ENCODE data around the gene DGKI.

The DGKI gene

DNA sequence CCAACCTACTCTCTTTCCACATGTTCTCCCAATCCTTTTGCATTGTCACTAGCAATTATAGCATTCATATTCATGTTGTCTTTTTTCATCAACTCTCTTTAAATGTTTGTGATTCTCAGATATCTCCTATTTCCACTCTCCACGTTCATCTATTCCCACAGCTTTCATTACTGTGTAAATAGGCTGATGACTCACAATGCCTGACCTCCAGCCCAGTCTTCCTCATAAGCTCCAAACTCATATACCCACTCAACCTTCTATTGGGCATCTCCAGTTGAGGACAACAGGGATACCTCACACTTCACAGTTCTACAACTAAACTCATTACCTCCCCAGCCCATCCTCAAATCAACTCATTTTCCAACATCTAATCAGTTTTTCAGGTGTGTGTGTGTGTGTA is 194.1 kb downstream of the DGKI start:
- DNase-seq (ENCODE audit: low spot score): no peak

GRCh38 chr7:137647905-137648565 is 198.7 kb downstream of the DGKI start:
- DNase-seq (ENCODE audit: low spot score): no peak

GRCh38 chr7:137642472-137642871 is 204.3 kb downstream of the DGKI start:
- no peak for DNase-seq (ENCODE audit: low spot score)

DNA sequence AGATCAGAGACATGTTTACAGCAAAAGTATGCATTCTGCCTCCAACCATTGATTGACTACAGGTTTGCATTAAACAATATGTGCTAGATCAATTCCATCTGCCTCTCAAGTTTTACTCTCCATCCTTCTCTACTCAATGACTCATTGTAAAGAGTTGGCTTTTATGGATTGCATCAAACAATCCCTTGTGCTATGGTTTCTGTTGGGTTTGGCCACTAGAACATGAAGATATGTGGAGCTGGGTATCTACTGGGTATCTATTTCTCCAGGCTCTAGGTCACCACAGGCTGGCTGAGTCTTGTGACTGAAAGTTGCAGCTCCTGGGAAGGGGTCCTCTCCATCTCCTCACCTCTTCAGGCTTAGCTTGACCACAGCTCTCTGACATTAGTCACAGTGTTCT is 204.7 kb downstream of the DGKI start:
- DNase-seq (ENCODE audit: low spot score): no peak

GRCh38 chr7:137636376-137636775 is 210.4 kb downstream of the DGKI start:
- no peak for DNase-seq (ENCODE audit: low spot score)

GRCh38 chr7:137635874-137636273 is 210.9 kb downstream of the DGKI start:
- DNase-seq (ENCODE audit: low spot score): no peak

DNA sequence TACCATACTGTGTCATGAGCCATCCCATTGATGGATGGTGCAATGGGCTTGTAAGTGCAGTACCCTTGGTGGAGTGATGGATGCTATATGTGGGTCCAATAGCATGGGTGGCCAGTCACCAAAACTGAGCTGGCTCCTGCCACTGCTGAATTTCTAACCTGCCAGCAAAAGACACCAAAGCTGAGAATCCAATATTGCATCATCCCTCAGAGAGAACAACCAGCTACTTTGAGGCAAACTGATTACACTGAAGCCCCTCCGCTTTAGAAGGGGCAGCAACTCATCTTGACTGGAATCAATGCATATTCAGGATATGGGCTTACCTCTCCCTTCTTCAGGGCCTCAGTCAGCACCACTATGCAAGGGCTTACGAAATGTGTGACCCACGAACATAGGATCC is 211.6 kb downstream of the DGKI start:
- DNase-seq (ENCODE audit: low spot score): no peak

GRCh38 chr7:137634356-137634755 is 212.4 kb downstream of the DGKI start:
- DNase-seq (ENCODE audit: low spot score): no peak

DNA sequence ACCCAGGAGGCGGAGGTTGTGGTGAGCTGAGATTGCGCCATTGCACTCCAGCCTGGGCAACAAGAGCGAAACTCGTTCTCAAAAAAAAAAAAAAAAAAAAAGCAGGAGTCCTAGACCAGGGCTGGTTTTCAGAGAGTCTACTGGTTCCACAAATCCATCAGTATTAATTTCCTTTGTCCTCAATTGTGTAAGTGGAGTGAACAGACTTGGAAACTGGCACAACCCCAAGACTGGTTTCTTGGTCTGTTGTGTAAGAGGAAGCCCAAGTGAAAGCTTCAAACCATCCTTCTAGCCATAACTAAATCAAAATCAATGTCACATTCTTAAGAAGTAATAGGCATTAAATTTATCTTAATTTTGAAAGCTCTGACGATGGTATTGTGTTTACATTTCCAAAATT is 213.6 kb downstream of the DGKI start:
- no peak for DNase-seq (ENCODE audit: low spot score)

DNA sequence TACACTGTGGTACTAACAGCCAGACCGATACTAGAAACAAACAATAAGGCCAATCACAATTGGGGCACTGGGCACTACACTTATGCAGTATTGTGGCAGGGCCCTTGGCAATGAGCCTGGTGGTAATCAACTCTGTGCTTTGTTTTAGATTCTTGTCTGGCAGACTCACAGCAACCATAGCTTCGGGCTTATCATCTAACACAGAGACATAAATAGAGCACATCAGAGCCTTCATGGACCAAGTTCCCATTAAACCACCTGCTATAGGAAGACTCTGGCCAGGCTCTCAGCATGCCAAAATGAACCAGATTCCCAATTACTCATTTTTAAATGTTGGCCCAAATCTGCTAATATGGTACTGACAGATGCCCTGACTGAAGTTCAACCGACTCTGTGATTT is 218.6 kb downstream of the DGKI start:
- no peak for DNase-seq (ENCODE audit: low spot score)

- DNase-seq (ENCODE audit: low spot score): peak; percentile 17
Observed at GRCh38 chr7:137626469-137627067, 220.2 kb downstream of the DGKI start.

DNA sequence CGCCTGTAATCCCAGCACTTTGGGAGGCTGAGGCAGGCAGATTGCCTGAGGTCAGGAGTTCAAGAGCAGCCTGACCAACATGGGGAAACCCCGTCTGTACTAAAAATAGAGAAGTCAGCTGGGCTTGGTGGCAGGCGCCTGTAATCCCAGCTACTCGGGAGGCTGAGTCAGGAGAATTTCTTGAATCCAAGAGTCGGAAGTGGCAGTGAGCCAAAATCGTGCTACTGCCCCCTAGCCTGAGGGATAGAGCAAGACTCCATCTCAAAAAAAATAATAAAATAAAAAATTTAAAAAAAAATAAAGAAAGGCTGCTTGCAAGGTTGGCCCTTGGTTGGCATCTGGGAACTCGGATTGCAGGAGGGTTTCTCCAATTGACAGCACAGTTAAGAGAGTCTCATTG is 221.6 kb downstream of the DGKI start:
- DNase-seq (ENCODE audit: low spot score): no peak

DNA sequence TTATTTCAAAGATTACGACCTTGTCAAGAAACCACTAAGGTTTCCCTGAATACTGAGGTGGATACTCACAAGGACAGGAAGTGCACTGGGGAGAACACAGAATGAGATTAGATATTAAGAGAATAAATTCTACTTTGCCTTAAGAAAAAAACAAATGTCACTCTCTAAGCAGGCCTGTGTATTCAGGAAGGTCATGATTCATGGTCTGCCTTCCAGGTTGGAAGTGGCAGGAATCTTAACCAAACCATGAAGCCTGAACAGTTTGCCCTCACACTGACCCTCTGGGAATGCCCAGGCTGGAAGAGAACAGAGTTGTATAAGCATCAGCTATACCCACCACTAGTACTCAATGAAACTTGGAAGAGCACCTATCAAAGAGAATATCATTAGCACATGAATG is 227.6 kb downstream of the DGKI start:
- no peak for DNase-seq (ENCODE audit: low spot score)

- DNase-seq (ENCODE audit: low spot score): no peak
Observed at GRCh38 chr7:137618748-137619147, 228.0 kb downstream of the DGKI start.

GRCh38 chr7:137613006-137613525 is 233.7 kb downstream of the DGKI start:
- no peak for DNase-seq (ENCODE audit: low spot score)

DNA sequence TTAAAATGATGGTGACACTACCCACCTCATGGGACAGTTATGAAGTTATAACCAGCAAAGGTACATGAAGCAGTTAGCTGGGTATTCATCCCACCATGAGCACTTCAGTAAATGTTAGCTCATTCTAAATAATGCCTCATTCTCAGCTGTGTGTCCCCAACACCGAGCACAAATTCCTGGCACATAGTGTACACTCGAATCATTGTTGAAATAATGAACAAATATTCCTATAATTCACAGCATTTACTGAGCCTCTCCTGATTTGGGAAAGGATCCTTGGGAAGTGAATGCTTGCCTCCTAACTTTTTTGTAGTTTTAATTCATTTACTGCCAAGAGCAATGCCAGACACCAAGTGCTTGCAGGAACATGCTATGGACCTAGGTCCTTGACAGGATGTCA is 235.2 kb downstream of the DGKI start:
- no peak for DNase-seq (ENCODE audit: low spot score)

GRCh38 chr7:137609500-137609899 is 237.3 kb downstream of the DGKI start:
- DNase-seq (ENCODE audit: low spot score): no peak

- DNase-seq (ENCODE audit: low spot score): peak; percentile 14
Observed at GRCh38 chr7:137606061-137606674, 240.6 kb downstream of the DGKI start.

DNA sequence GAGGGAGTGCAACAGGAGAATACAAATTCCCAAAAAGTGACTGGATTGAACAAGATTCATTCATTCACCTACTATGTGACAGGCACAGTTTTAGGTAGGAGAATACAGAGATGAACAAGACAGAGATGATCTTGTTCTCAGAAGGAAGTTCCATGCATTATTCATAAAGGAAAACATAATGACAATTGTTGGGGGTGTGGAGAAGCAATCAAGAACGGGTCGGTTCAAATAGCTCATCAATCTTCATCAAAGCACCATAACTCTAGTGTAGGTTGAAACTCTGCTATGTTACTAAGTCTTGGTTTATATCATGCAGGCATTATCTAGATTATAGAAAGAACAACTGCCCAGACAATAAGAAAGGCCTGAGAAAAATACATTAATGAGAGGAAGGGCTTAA is 243.7 kb downstream of the DGKI start:
- no peak for DNase-seq (ENCODE audit: low spot score)

DNA sequence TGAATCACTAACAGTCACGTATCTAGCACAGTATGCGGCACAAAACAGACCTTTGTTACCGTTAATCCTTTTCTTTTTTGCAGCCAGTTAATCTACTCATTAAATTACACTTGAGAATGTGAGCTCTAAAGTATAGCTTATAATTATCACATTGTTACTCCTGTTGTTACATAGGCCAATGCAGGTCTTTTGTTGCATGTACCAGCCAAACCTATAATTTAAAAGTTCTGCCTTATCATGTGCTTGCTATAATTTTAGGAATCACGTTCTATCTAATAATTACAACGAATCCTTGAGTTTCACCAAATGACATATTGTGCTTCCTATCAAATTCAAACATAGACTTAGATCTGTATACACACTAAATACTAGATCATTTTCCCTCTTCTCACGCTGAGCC is 245.1 kb downstream of the DGKI start:
- no peak for DNase-seq (ENCODE audit: low spot score)

GRCh38 chr7:137597856-137598255 is 248.9 kb downstream of the DGKI start:
- DNase-seq (ENCODE audit: low spot score): no peak

DNA sequence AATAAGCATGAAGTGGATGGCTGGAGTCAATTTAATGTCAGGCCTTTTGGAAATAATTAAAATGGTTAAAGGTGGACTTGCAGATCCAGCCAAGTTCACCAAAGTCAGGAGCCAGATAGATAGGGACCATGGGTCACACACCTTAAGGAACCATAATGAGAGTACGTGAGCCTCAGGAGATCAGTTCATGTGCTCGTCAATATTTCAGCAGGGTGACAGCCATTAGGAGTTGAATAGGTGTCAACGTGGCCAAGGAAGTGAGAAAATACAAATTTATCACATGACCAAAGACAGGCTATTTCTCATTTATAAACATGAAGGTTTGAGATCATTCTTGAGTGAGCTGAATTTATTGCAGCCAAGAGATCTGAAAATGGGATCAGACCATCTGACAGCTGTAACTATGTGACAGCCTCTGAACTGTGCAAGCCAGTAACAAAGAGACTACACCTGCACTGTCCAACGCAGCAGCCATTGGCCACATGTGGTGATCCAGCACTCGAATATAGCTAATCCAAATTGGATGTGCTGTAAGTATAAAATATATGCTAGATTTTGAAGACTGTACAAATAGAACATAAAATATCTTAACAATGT is 253.6 kb downstream of the DGKI start:
- DNase-seq (ENCODE audit: low spot score): no peak

- no peak for DNase-seq (ENCODE audit: low spot score)
Observed at GRCh38 chr7:137592232-137592896, 254.4 kb downstream of the DGKI start.
